Stimulated activated CD8-positive, alpha-beta memory T cell treated with anti-CD3 and anti-CD28 coated beads, Interleukin-12 subunit alpha, Interleukin-12 subunit beta, amount 100 ng/mL, for 24 hours (primary cell): Measurements from ENCODE around the gene JAML.
A peak's percentile ranks its signal among the peaks of the same experiment; 100 is the strongest.
"Not testable (repeated sequence)": the region's sequence is repeated elsewhere in the genome, so short reads cannot be mapped to it uniquely, and the experiment has no call there.

ENCODE experiments used
- DNase-seq: peaks from one replicate; pipeline ENCODE4 v3.0.0-alpha.2; 2020; ENCODE audit errors: extremely low read depth

The JAML gene

DNA sequence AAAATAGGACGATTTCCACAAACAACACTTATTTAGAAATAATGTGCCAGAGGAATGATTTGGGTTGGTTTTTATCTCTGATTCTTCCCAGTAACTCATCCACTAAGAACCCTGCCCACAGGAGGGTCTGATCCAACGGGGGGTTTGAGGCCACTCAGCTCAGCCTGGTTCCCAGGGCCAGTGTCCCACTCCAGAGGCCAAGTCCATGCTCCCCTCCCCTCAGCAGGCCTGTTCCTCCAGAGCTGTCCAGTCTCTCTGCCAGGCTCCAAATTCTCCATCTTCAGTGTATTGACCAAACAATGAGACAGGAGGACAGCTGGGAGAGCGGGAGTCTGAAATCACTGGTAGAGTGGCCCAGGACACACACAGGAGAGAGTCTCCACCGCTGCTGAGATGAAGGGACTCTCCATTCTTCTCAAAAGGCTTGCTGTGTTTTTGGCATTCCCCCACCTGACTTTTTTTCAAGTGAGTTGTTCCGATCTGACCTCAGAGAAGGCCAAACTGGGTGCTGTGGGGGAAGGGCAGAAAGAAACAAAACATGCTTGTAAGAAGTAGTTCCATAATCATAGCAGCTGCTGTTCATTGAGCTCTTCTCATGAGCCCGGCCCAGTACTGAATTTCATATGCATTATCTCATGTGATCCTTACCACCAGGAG is 30.8 kb downstream of the JAML start:
- DNase-seq: no peak

DNA sequence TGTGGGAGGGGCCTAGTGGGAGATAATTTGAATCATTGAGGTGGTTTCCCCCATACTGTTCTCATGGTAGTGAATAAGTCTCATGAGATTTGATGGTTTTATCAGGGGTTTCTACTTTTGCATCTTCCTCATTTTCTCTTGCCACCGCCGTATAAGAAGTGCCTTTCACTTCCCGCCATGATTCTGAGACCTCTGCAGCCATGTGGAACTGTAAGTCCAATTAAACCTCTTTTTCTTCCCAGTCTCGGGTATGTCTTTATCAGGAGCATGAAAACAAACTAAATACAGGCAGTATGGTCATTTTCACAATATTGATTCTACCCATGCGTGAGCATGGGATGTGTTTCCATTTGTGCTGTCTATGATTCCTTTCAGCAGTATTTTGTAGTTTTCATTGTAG is 32.0 kb downstream of the JAML start:
- not testable (repeated sequence) for DNase-seq

DNA sequence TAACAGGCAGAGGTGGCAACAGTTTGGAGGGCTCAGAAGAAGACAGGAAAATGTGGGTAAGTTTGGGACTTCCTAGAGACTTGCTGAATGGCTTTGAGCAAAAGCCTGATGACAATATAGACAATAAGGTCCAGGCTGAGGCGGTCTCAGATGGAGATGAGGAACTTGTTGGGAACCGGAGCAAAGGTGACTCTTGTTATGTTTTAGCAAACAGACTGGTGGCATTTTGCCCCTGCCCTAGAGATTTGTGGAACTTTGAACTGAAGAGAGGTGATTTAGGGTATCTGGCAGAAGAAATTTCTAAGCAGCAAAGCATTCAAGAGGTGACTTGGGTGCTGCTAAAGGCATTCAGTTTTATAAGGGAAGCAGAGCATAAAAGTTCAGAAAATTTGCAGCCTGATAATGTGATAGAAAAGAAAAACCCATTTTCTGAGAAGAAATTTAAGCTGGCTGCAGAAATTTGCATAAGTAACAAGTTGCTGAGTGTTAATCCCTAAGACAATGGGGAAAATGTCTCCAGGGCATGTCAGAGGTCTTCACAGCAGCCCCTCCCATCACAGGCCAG is 33.8 kb downstream of the JAML start:
- not testable (repeated sequence) for DNase-seq

DNA sequence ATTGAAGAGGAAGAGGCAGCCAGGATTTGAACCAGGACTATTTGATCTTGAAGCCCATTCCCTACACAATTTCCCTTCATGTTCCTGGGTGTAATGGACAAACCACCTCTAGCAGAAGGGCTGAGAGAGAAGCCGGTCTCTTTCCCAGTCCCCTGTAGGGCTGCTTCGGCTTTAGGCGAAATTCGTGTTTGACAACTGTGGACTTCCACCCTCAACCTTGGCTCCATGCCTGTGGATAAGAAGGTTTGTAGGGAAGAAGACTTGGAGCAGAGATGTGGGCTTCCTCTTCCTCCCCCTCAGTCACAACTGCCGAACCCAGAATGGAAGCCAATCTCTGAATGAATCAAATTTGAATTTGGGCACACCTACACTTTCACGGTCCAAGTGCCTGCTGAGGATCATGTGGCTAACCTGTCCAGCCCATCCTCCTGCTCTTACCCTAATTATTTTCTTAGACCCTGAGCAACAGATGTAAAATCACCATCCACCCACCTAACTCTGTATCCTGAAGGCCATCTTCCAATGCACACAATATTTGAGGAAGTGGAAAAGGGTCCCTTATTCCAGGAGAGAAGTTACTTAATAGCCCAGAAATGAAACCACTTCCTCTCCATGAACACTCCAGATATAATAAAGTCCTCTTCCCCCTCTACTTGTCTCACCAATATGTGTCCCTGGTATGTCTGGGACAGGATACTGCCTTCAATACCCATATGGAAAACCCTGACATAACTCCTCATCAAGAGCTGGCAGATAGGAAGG is 38.3 kb downstream of the JAML start:
- DNase-seq: no peak

DNA sequence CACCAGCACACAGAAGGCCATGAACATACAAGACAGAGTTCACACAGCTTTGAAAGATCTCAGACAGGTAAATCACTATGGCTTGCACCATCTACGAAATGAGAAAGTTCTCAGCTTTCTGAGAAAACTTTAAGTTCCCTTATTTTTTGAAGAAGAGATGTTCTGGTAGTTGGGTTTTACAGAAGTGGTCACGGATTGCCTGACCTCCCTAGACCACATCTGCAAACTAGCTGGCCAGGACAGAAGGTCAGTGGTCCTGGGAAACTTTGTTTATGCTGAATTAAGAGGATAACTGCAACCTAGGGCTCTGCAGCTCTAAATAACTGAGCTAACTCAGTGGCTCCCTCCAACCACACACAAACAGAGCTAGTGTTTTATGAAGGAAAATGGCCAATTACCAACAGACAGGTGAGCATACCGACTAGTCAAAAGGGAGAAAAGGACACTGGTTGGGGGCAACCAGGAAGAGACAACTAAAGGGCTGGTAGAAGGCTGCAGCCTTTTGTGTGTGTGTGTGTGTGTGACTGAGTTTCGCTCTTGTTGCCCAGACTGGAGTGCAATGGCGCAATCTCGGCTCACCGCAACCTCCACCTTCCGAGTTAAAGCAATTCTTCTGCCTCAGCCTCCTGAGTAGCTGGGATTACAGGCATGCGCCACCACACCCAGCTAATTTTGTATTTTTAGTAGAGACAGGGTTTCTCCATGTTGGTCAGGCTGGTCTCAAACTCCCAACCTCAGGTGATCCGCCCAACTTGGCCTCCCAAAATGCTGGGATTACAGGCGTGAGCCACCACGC is 39.8 kb downstream of the JAML start:
- DNase-seq: no peak

DNA sequence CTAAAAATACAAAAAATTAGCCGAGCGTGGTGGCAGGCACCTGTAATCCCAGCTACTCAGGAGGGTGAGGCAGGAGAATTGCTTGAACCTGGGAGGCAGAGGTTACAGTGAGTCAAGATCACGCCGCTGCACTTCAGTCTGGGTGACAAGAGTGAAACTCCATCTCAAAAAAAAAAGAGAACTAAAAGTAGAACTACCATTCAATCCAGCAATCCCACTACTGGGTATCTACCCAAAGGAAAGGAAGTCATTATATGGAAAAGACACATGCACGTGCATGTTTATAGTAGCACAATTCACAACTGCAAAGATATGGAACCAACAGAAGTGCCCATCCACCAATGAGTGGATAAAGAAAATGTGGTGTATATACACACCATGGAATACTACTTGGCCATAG is 41.1 kb downstream of the JAML start:
- DNase-seq: not testable (repeated sequence)

DNA sequence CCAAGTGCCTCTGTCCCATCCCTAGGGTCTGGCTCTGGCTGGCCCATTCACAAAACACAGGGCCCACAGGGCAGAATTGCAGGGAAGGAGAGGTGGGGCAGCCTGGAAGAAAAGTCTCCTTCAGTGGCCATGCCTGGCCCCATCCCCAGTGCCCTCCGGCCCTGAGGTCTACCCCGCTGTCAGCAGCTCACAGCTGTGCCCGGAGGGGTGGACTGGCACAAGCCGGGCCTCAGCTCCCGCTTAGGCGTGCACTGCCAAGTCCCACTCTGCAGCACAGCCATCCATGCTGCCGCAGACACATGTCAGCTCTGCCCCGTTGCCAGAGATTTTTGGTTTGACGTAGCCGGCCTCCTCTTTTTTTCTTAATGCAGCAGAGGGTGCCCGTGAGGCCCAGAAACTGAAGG is 44.5 kb downstream of the JAML start:
- DNase-seq: no peak

DNA sequence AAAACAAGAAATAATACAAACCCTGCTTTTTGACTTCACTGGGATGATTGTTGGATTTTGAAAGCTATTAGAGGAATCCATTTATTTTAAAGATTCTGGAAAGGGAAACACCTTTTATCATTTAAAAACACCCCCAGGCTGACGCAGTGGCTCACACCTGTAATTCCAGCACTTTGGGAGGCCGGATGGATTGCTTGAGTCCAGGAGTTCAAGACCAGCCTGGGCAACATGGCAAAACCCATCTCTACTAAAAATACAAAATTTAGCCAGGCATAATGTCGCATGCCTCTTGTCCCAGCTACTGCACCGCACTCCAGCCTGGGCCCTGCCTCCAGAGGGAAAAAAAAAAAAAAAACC is 48.1 kb downstream of the JAML start:
- DNase-seq: no peak

DNA sequence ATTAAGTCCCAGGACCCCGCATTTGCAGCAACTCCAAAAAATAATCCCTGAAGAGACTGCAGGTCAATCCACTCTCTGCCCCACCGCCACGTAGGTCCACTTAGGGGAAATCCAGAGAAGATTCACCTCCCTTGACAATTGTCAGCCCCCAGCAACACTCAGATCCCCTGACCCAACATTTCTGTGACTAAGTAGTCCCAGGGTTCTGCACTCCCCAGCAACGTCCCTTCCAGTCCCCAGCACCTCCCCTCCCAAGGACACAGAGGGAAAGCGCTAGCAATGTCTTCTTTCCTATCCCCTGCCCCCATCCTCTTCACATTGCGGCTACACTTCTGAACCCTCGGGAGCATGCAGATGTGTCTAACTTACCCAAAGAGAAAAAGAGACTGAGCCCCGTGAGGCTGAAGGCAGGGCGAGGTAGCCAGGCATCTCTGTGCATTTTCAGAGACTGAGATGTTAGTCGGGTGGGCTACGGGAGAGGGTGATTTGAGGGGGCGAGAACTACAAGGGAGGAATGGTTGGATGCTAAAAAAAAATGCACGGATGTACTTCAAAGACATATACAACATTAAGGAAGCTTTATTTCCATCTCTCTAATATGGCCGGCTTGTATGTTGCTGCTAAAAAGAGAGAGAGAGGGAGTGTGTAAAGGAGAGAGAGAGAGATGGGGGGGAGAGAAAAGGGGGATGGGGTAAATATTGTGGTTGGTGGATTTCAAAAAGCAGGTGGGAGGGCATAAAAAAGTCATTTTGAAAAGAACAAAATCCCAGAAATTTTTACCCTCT is 48.6 kb downstream of the JAML start, which contains the start of gene SCN2B:
TSS of gene SCN2B (minus strand) at position 647 of the 785 bp plus-strand sequence. CDS start at position 439, 208 bp downstream.
- DNase-seq: no peak

DNA sequence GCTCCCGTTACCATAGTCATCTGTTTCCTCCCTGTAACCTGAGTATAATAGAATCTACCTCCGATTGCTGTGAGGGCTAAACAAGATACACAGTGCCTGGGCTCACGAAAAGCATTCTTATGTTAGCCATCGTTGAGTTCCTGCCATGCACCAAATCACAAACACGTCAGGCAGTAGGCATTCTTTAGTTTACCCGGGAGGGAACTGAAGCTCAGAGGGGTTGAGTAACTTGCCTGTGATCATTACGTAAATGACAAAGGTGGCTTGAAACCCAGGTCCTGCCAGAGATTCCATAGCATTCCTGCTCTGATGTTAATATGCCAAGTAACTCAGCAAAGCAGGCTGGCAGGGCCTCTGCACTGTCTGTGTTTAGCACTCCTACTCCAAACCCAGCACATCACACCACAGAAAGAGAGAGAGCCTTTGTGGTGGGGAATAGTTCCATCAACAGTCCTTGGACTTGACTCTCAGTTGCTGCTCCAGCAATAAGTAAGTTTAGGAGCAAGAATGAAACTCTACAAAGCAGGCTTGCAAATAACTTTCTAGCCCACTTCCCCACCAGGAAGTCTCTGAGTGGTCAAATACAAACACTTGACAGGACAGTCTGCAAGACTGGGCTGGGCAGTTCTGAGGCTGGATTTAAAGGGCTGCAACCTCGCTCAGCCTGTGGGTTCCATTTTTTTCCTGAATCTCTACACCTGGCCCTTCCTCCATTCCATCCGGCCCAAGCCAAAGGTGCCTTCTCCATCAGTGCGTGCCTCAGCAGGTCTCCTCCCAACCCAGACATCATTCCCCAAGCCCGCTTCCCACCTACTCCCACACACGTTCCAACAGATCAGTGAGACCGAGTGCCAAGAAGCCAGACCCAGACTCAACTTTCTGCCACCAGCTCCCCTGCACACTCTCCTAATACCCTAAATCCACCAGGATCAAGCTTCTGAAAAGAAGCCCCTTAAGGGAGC is 49.5 kb downstream of the JAML start:
- DNase-seq: no peak

DNA sequence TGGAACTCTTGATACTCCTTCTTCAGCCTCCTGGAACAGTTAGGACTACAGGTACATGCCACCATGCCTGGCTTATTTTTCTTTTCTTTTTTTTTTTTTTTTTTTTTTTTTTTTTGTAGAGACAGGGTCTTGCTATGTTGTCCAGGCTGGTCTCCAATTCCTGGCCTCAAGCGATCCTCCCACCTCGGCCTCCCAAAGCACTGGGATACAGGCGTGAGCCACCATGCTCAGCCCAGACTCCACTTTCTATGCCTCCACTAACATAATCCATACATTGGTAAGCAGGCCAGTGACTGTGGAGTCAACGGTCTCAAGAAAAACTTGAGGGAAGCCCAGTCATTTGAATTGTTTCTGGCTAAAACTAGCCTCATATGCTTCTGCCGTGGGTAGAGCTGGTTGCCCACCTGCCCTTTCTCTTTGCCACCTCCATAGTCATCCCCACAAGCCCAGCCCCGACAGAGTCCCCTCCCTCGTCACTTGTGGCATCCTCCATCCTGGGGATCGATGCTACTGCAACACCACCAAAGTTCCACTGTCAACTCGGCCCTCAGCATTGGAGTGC is 50.7 kb downstream of the JAML start:
- DNase-seq: no peak

DNA sequence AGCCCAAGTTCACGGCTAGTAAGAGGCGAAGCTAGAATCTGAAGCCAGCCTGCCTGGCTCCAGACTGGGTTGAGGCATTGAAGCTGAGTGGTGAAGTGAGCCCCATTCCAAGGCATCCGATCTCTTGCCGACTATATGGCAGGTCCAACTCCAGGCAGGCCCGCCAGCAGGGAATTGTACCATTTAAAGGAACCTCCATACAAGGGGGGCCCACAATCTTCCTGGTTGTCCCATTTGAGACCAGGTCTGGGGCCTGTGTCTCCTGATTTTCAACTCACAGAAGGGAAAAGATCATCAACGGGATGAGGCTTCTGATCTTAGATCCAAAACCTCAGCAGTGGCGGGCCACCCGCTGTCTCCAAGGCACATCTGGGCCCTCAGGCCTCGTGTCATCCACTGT is 52.5 kb downstream of the JAML start:
- DNase-seq: no peak

DNA sequence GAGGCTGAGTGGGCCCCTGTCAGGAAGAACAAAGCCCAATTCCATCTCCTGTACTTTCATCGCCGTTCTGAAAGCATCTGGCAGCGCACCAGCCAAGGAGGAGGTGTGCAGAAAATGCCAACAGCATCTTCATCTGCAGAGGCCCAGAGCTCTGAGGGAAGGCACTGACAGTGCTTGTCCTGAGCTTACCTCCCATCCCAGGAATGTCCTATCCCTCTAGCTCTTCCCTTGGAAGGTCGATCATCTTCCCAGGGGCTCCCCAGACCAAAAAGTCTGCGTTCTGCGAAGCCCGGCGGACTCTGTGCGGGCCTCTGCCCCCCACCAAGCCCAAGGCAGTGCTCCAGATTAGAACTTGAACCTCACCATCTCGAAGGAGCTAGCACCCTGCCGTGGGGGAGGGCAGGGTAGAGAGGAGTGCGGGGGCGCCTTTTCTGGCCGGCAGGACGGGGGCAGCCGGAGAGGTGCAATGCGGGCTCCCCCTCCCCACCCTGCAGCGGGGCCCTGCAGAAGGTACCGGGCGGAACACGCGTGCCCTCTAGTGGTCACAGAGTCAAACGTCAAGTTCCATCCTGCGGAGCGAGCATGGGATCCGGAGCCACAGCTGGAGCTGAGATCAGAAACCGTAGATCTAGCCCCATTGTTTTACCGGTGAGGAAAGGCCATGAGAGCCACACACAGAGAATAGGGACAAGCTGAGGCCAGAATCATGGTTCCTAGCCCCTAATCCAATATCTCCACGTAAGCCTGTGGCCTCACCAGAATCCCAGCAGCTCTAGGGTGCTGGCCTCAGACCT is 53.3 kb downstream of the JAML start:
- DNase-seq: peak; percentile 27

DNA sequence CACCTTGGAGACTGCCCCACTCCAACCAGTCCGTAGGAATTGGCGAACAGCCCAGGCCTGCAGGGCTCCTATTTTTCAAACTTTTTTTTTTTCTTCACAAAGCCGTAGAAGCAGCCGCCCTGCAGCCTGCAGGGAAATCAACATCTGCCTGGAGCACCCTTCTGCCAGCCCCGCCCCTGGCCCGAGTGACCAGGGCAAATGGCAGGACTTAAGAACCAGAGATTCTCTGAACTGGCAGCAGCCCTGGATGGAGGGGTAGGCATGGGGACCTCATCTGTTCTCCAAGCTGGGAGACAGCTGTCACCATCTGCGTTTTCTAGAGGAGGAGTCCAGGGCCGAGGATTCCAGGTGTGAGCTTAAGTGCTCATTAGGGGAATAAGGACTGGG is 53.9 kb downstream of the JAML start:
- DNase-seq: no peak

DNA sequence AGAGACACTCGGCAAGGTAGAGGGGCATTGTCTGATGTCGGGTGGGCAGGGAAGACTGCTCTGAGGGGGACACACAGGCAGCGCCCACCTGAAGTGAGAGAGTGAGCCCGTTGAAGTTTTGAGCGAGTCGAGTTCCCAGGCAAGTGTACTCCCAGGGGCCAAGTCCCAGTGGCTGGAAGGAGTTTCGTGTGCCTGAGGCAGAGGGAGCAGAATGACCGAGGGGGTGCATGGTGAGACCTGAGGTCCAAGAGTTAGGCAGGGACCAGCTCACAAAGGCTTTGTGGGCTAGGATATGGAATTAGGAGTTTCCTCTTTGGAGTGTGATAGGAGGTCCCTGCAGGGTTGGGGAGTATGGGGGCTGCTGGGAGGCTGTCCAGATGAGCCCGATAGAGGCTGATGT is 54.6 kb downstream of the JAML start:
- DNase-seq: no peak

DNA sequence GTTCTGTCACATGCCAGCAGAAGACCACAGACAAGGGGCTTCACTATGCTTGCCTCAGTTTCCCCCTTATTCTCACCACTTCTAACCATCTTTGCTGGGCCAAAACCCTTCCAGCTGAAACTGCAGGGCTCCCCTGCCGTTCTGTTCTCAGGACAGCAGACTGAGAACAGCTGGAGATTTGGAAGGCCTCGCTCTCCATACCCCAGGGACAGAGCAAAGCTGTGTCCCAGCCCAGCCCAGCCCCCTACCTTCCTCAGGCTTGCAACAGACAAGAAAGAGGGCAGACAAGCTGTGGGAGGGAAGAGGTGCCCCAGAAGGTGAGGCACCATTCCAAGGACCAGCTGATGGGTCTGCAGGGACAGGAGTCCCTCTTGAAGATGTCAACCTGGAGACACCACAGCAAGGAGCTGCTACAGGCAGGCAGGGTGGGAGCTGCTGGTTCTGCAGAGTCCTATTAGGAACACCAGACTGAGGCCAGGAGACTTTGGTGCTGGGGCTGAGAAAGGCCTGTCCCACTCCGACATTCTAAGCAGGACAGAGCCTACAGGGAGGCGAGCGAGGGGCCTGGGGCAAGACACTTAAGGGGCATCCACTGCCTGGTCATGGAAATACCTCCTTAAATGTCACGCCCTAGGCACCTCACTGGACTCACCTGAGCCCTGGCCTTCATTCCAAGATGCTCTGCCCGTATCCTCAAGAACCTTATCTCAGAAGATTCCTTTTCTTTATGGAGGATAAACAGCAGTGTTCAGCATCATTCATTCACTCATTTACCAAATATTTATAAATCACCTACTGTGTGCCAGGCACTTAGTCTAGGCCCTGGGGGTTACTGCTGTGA is 55.3 kb downstream of the JAML start:
- no peak for DNase-seq

DNA sequence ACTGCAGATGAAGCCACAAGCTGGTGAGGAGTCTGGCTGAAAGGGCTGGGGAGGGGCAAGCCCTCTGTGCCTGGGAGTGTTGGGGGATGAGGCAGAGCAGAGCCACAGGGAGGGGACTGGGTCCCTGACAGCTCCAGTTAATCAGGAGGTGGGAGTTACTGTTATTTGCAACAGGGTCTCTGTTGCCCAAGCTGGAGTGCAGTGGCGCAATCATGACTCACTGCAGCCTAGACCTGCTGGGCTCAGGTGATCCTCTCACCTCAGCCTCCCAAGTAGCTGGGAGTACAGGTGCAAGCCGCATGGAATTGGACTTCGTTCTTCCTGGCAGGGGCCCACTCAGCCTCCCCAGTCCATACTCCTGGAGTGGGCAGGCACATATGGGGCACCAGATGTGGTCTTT is 56.1 kb downstream of the JAML start:
- DNase-seq: no peak

DNA sequence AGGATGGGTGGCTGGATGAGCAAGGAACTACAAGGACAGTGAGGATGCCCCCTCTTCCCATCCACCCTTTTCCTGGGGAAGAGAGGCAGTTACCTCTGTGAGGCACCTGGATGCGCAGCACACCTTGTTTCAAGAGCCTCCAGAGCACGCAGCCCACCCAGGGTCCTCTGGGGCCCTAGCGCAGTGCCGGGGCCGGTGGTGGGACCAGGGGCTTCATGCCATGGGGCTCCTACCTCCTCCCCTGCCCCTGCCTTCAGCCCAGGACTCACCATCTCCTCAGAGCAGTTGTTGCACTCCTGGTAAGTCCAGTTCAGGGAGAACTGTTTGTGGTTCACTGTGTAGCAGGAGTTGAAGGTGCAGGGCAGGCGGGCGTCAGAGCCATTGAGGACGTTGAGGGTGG is 56.5 kb downstream of the JAML start:
- no peak for DNase-seq
